ENCODE results near the gene PPP1R12B. TPM values are rescaled to one million over a fixed set of nuclear protein-coding genes. Genes with fewer than 3 reads are reported as not detected.
"Not testable (repeated sequence)": the region's sequence is repeated elsewhere in the genome, so short reads cannot be mapped to it uniquely, and the experiment has no call there.

The PPP1R12B gene
- polyA plus RNA-seq, 3 donors, result 2.8 to 9.8 (median 8.1) TPM

GRCh38 chr1:202379884-202380529 is 31.5 kb downstream of the PPP1R12B start:
- 30 to 70% (median 59%) methylated on average over 4 of the region's 4 CpGs for WGBS, 3 donors
- not testable (repeated sequence) for H3K27ac ChIP-seq (ENCODE audit: low read depth, low read length)

GRCh38 chr1:202380535-202380934 is 32.0 kb downstream of the PPP1R12B start:
- WGBS, 3 donors, result 63 to 86% (median 85%) methylated on average over 2 of the region's 2 CpGs
- not testable (repeated sequence) for H3K27ac ChIP-seq (ENCODE audit: low read depth, low read length)

GRCh38 chr1:202381867-202382266 is 33.4 kb downstream of the PPP1R12B start:
- not testable (repeated sequence) for H3K27ac ChIP-seq (ENCODE audit: low read depth, low read length)
- 96 to 99% (median 99%) methylated on average over 4 of the region's 4 CpGs for WGBS, 3 donors

GRCh38 chr1:202395831-202396230 is 47.3 kb downstream of the PPP1R12B start:
- WGBS, 3 donors, result 63 to 75% (median 67%) methylated on average over 3 of the region's 3 CpGs
- H3K27ac ChIP-seq (ENCODE audit: low read depth, low read length), result not testable (repeated sequence)

DNA sequence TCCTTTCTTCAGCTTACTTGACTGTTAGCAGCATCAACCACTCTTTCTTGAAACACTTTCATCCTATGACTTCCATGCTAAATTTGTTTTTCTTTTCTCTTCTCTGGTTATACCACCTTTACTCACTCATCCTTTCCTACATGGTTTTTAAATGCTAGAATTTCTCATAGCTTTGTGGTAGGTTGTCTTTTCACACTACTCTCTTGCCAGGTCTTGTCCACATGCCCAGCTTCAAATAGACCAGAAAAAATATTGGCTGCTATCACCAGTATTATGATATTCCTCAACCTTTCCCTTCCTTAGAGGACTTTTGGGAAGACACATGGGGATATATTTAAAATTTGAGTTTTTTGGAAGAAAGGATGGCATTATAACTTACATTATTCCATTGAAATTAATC is 48.8 kb downstream of the PPP1R12B start:
- no peak overlapping the region for H3K27ac ChIP-seq (ENCODE audit: low read depth, low read length)

- WGBS, 3 donors, result 79 to 97% (median 93%) methylated on average over 1 of the region's 1 CpG
- not testable (repeated sequence) for H3K27ac ChIP-seq (ENCODE audit: low read depth, low read length)
Observed at GRCh38 chr1:202398439-202398838, 49.9 kb downstream of the PPP1R12B start.

DNA sequence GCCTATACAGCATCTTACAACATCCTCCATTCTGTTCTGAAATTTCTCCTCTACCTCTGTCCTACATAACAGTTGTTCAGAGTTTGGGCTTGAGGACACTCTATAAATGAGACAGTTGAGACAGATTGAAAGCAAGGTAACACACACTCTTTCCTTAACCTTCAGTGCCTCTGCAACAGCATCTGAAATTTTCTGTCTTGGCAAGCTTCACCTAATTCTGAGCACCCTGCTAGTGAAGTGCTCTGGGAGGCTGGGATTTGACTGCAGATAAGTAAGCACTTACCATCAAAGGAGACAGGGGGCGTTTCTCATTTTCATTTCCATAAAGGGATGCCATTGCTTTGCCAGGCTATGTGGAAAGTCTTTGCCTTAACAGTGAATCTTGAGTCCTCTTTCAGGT is 53.3 kb downstream of the PPP1R12B start:
- WGBS, 3 donors, result 60 to 83% (median 64%) methylated on average over 1 of the region's 1 CpG
- H3K27ac ChIP-seq (ENCODE audit: low read depth, low read length), result not testable (repeated sequence)

DNA sequence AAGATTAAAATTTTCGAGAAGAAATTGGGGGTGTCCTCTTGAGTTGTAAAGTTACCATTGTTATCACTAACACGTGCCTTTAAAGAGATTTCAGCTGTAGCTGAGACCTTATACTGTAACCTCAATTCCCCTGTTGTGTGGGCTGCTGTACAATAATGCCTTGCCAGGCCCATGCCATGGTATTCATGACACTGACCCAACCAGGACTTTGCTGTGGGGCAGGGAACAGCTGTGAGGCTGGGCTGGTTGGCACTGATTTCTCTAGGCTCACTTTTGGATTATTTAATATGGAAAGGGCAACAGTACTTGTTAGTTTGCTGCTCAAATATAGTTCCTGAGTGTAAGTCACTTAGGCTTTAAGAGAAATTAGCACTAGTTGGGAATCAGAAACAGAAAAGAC is 54.9 kb downstream of the PPP1R12B start:
- WGBS, 3 donors, result 80 to 86% (median 83%) methylated on average over 2 of the region's 2 CpGs
- H3K27ac ChIP-seq (ENCODE audit: low read depth, low read length), result not testable (repeated sequence)

DNA sequence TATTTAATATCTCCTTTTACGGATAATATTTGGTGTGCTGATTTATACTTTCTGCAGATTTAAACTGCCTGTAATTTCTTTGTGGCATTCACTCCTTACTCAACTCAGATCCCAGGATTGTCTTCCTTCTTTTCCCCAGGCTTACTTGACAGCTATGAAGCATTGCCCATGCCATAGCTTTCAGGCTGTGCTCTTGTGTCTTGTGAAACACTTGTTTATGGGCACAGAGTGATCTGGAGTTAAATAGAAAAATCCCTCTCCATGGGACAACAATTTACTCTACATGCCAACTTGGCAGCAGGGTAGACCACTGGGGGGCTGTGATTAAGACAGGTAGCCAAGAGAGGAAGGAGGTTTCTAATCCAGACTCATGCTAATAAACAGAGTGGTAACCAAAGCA is 57.4 kb downstream of the PPP1R12B start:
- H3K27ac ChIP-seq (ENCODE audit: low read depth, low read length), result no peak overlapping the region
- 85 to 87% (median 85%) methylated on average over 1 of the region's 1 CpG for WGBS, 3 donors

DNA sequence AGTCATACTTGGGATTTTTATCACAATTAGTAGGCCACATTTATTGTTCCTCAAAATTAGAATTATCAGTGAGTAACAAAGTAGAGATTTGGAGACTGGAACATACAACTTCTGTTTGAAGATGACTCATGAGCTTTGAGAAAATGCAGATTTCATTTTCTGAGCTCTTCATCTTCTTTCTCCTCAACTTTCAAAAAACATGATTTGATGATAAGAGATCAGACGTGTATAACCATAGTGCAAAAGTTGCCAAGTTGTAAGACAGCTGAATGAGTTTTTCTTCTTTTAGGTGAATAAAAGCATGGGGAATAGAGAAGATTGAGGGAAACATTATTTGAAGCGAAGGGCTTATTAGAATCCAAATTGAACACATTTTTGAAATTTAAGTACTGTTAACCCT is 58.4 kb downstream of the PPP1R12B start:
- WGBS, 3 donors, result 60 to 74% (median 69%) methylated on average over 2 of the region's 2 CpGs
- not testable (repeated sequence) for H3K27ac ChIP-seq (ENCODE audit: low read depth, low read length)

GRCh38 chr1:202407378-202407777 is 58.9 kb downstream of the PPP1R12B start:
- H3K27ac ChIP-seq (ENCODE audit: low read depth, low read length), result not testable (repeated sequence)
- 54 to 88% (median 79%) methylated on average over 2 of the region's 2 CpGs for WGBS, 3 donors

DNA sequence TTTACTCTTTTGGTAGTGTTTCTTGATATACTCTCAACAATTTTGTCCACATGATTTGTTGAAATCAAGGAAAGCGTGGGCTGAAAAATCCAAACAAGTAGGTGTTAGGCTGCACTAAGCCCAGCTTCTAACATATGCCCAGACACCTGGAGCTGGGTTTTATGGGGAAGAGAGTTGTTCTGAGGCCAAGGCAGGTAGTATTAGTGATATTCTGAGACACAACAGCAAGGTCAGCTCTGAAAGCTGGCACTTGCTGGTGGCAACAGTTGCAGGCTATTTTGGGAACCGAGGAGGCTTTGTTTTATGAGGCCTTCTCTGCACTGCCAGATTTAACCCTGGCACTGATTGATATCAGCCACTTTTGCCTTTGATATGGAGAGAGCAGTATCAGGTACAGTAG is 61.8 kb downstream of the PPP1R12B start:
- H3K27ac ChIP-seq (ENCODE audit: low read depth, low read length), result not testable (repeated sequence)
- WGBS, 3 donors, result 24 to 77% (median 69%) methylated on average over 2 of the region's 2 CpGs

GRCh38 chr1:202410854-202411357 is 62.4 kb downstream of the PPP1R12B start:
- WGBS, 3 donors, result 54 to 63% (median 59%) methylated on average over 5 of the region's 5 CpGs
- not testable (repeated sequence) for H3K27ac ChIP-seq (ENCODE audit: low read depth, low read length)

DNA sequence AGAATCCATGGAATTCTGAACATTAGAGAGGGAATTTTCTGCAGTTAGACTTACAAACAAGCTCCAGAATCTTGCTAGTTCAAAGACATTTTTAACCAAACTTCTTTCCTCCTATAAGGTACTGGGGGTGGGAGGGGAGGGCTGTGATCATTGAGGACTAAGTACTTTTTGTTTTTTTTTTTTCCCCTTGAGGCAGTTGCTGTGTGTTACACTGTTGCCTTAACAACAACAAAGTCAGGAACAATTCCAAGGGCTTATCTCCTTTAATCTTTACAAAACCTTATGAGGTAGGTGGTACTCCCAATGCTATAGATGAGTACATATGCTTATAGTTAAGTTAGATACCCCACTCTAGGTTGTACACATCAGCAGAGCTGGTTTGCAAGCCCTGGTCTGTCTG is 62.9 kb downstream of the PPP1R12B start:
- no peak overlapping the region for H3K27ac ChIP-seq (ENCODE audit: low read depth, low read length)

- 35 to 58% (median 54%) methylated on average over 3 of the region's 3 CpGs for WGBS, 3 donors
- not testable (repeated sequence) for H3K27ac ChIP-seq (ENCODE audit: low read depth, low read length)
Observed at GRCh38 chr1:202412421-202412820, 63.9 kb downstream of the PPP1R12B start.

DNA sequence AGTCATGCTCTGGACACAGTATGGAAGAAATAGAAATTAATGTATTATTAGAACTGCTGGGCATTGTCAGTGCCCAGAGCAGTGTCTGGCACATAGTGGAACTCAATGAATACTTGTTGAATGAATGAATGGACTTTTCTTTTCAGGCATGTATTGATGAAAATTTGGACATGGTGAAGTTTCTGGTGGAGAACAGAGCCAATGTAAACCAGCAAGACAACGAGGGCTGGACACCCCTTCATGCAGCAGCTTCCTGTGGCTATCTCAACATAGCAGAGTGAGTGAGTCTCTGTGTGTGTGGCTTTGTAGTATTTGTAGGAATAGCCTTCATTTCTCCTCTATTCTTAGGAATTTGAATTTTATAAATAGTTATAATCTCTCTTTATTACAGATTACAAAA is 68.1 kb downstream of the PPP1R12B start:
- 38 to 84% (median 68%) methylated on average over 1 of the region's 1 CpG for WGBS, 3 donors
- H3K27ac ChIP-seq (ENCODE audit: low read depth, low read length), result no peak overlapping the region

GRCh38 chr1:202417141-202417540 is 68.6 kb downstream of the PPP1R12B start:
- 45 to 94% (median 85%) methylated on average over 4 of the region's 4 CpGs for WGBS, 3 donors
- H3K27ac ChIP-seq (ENCODE audit: low read depth, low read length), result not testable (repeated sequence)

DNA sequence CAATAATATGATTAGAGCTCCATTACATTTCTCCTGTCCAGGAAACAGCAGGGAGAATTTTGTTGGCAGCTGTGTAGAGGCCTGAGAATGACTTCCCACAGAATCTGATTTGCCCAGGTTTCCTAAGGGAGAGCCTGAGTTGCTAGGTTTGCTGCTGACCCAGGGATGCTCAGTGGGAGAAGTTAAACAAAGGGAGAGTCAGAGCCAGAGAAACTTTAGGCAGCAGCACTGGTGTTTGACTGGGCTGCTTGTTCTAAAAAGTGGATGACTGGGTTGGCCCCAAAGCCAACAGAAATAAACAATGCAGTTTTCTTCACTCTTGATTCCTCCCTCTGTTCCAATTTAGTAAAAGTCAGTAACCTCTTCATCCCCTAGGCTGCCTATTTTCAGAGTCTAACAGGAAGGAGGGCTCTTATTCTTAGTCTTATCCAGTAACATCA is 69.3 kb downstream of the PPP1R12B start:
- H3K27ac ChIP-seq (ENCODE audit: low read depth, low read length), result not testable (repeated sequence)

GRCh38 chr1:202419731-202420130 is 71.2 kb downstream of the PPP1R12B start:
- not testable (repeated sequence) for H3K27ac ChIP-seq (ENCODE audit: low read depth, low read length)
- WGBS, 3 donors, result 58 to 98% (median 95%) methylated on average over 3 of the region's 3 CpGs

GRCh38 chr1:202420422-202421094 is 72.1 kb downstream of the PPP1R12B start:
- not testable (repeated sequence) for H3K27ac ChIP-seq (ENCODE audit: low read depth, low read length)
- WGBS, 3 donors, result 59 to 90% (median 87%) methylated on average over 3 of the region's 3 CpGs

Data from adipose tissue (tissue), 3 donors.